Neural cell (in vitro differentiated cells): ENCODE results near the gene TMEM132C. TPM values are rescaled to one million over a fixed set of nuclear protein-coding genes. Genes with fewer than 3 reads are reported as not detected.

Source experiments
- H2AFZ ChIP-seq: fragments of 200-600, 300-800 bp; sonication (generic), shearing (Covaris generic); 2 replicates; pipeline ENCODE4 v1.6.0; 2014; ENCODE audit warnings: low read depth, mild to moderate bottlenecking, antibody characterized with exemption, low read length, moderate library complexity
- H3F3A ChIP-seq: fragments of 200-600 bp; shearing (Covaris generic); 2 replicates; pipeline ENCODE4 v1.6.1; 2016; ENCODE audit warnings: mild to moderate bottlenecking, moderate library complexity, mixed read lengths, antibody characterized with exemption, low read length; ENCODE audit not compliant: insufficient read depth, poor library complexity, severe bottlenecking
- H3K27ac ChIP-seq: fragments of 200-600, 300-800 bp; sonication (generic), shearing (Covaris generic); 2 replicates; pipeline ENCODE4 v1.5.1; 2014; ENCODE audit warnings: mild to moderate bottlenecking, low read length, moderate library complexity
- H3K27me3 ChIP-seq: fragments of 300-800, 200-600 bp; sonication (generic), shearing (Covaris generic); 2 replicates; pipeline ENCODE4 v1.6.0; 2014; ENCODE audit warnings: mild to moderate bottlenecking, low read depth, low read length, moderate library complexity; ENCODE audit not compliant: insufficient read depth
- H3K36me3 ChIP-seq: fragments of 300-800, 200-600 bp; sonication (generic), shearing (Covaris generic); 2 replicates; pipeline ENCODE4 v1.5.1; 2014; ENCODE audit warnings: mild to moderate bottlenecking, antibody characterized with exemption, low read length, moderate library complexity; ENCODE audit not compliant: insufficient read depth
- H3K4me2 ChIP-seq: fragments of 300-800, 200-600 bp; sonication (generic), shearing (Covaris generic); 2 replicates; pipeline ENCODE4 v1.6.0; 2014; ENCODE audit warnings: mild to moderate bottlenecking, low read length
- H3K4me3 ChIP-seq: fragments of 300-800, 200-600 bp; sonication (generic), shearing (Covaris generic); 2 replicates; pipeline ENCODE4 v1.5.1; 2014; ENCODE audit warnings: mild to moderate bottlenecking, low read length, moderate library complexity
- H3K79me2 ChIP-seq: fragments of 200-600 bp; shearing (Covaris generic); replicated peaks from 2 replicates; pipeline ENCODE4 v1.6.0; 2014; ENCODE audit warnings: mild to moderate bottlenecking, low read length, moderate library complexity; ENCODE audit not compliant: insufficient read depth
- H3K9ac ChIP-seq: fragments of 300-800, 200-600 bp; sonication (generic), shearing (Covaris generic); 2 replicates; pipeline ENCODE4 v1.6.1; 2016; ENCODE audit warnings: mild to moderate bottlenecking, low read length, mixed read lengths
- H3K9me2 ChIP-seq: fragments of 200-600 bp; shearing (Covaris generic); 2 replicates; pipeline ENCODE4 v1.6.1; 2016; ENCODE audit warnings: mild to moderate bottlenecking, low read length, mixed read lengths; ENCODE audit not compliant: insufficient read depth
- H3K9me3 ChIP-seq: fragments of 200-600, 300-800 bp; sonication (generic), shearing (Covaris generic); 2 replicates; pipeline ENCODE4 v1.6.1; 2016; ENCODE audit warnings: mild to moderate bottlenecking, mixed run types, low read length, moderate library complexity, mixed read lengths
- H4K20me1 ChIP-seq: fragments of 200-600 bp; shearing (Covaris generic); 2 replicates; pipeline ENCODE4 v1.6.1; 2016; ENCODE audit warnings: mild to moderate bottlenecking, mixed run types; ENCODE audit not compliant: insufficient read depth
- EP300 ChIP-seq: fragments of 450-650 bp; conservative IDR thresholded peaks from 2 replicates; pipeline ENCODE4 v1.6.1; 2014; ENCODE audit warnings: antibody characterized with exemption, mild to moderate bottlenecking, moderate library complexity; ENCODE audit not compliant: poor library complexity, severe bottlenecking
- EZH2 ChIP-seq: fragments of 200-600, 300-800 bp; shearing (Covaris generic), sonication (generic); IDR thresholded peaks from 2 replicates; pipeline ENCODE4 v1.6.1; 2014; ENCODE audit warnings: antibody characterized with exemption, low read length, borderline replicate concordance, mild to moderate bottlenecking; ENCODE audit not compliant: insufficient read depth, poor library complexity, severe bottlenecking
- MXI1 ChIP-seq: fragments of 450-650 bp; conservative IDR thresholded peaks from 2 replicates; pipeline ENCODE4 v1.6.1; 2014; ENCODE audit warnings: antibody characterized with exemption, mild to moderate bottlenecking; ENCODE audit not compliant: poor library complexity, severe bottlenecking
- POLR2AphosphoS5 ChIP-seq: IDR thresholded peaks from 2 replicates; pipeline ENCODE4 v1.6.1; 2012
- RAD21 ChIP-seq: fragments of 450-650 bp; conservative IDR thresholded peaks from 2 replicates; pipeline ENCODE4 v1.6.1; 2014; ENCODE audit warnings: antibody characterized with exemption, mild to moderate bottlenecking, moderate library complexity
- REST ChIP-seq: IDR thresholded peaks from 2 replicates; pipeline ENCODE4 v1.6.1; 2012; ENCODE audit warnings: borderline replicate concordance
- SMC3 ChIP-seq: fragments of 450-650 bp; conservative IDR thresholded peaks from 2 replicates; pipeline ENCODE4 v1.6.1; 2014; ENCODE audit warnings: antibody characterized with exemption, mild to moderate bottlenecking, moderate library complexity; ENCODE audit not compliant: poor library complexity
- TAF1 ChIP-seq: IDR thresholded peaks from 2 replicates; pipeline ENCODE4 v1.6.1; 2012; ENCODE audit warnings: low read depth
- polyA plus RNA-seq: library from polyadenylated mRNA; depleted of rRNA; stranded (reverse); fragments of >200 nt; gene quantifications from 2 replicates; pipeline ENCODE4 v1.2.3, GENCODE V29; 2014
- TF ChIP-seq, protein P1 (sequence below): fragments of 450-650 bp; IDR thresholded peaks from 2 replicates; pipeline ENCODE4 v1.5.1; 2014; ENCODE audit warnings: antibody characterized with exemption, mild to moderate bottlenecking, moderate library complexity; ENCODE audit not compliant: poor library complexity, severe bottlenecking

TMEM132C gene
- polyA plus RNA-seq, 1 donor from 2014 or later: 0.06 TPM

DNA sequence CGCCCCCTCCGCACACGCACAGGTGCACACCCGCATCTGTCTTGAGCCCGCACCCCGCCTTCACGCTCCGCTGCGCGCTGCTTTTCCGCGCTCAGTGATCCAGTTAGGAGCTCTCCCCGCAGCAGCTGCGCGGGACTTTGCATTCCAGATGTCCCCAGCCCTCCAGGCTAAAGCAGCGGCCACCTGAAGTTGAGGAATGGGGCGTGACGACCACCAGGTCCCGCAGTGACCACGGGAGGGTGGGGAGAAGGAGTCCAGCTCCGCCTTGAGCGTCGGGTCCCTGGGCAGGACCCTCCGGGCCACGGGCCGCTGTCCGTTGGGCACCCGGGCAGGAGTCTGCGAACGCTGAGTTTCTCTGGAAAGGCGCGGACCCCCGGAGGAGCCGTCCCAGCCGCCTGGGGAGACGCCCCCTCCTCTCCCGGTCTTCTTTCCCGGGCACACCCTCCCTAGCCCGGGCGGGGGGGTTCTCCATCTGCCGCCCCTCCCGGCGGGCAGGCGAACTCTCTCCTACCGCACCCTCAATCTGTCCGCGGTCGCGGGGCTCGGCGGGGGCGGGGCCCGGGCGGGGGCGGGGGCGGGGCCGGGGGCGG, 334 bp upstream of the TMEM132C start:
- Histone ChIP-seq H3K4me3 (peak overlapping the region; percentile 64), H4K20me1 (no peaks in the 10 kb centered on the region), H3K4me2 (peak overlapping the region; percentile 51), H2AFZ (no peak overlapping the region), H3K9me3 (peaks cover 17% of the 10 kb centered on the region), H3F3A (no peaks in the 10 kb centered on the region), H3K27me3 (peaks cover 75% of the 10 kb centered on the region), H3K9ac (no peak overlapping the region), H3K9me2 (no peaks in the 10 kb centered on the region), H3K79me2 (no peaks in the 10 kb centered on the region), H3K27ac (no peak overlapping the region), H3K36me3 (no peaks in the 10 kb centered on the region)
- TF ChIP-seq TAF1 (no peak), POLR2AphosphoS5 (peak; percentile 26)

DNA sequence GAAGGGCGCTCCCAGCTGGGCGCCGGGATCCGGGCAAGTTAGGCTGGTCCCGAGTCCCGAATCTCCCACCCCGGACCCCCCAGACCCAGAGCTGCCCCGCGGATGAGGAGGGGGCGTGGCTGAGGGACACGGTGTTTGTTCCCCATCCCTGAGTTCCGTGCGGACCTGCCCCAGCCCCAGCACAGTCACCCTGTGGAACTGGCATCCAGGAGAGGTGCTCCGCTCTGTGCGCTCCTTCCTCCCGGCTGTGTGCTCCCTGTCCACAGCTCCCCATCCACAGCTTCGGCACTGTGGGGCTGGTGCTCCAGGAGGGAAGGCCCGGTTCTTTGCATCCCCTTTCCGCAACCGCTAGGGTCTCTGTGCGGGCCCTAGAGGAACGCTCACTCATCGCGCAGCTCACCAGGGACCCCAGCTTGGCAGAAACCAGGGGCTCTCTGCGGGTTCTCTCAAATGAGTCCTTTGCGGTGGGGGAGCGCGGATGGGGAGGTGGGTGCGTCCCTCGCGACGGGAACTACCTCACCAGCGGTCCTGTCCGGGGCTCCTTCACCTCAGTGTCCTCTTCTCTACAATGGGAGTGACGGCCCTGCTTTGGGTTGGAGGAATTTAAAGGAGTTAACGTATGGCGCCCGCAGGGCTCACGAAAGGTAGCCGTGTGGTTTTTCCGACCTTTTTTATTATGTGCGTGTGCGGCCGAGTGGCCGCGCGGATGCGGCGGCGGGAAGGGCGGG, 845 bp downstream of the TMEM132C start:
- H2AFZ ChIP-seq: no peak overlapping the region
- no peak overlapping the region for H3K9ac ChIP-seq
- no peak overlapping the region for H3K4me2 ChIP-seq
- H3K36me3 ChIP-seq: no peaks in the 10 kb centered on the region
- no peaks in the 10 kb centered on the region for H3K9me2 ChIP-seq
- no peaks in the 10 kb centered on the region for H4K20me1 ChIP-seq
- H3K4me3 ChIP-seq: peak overlapping the region; percentile 66
- no peak overlapping the region for H3K27ac ChIP-seq
- no peaks in the 10 kb centered on the region for H3K79me2 ChIP-seq
- peaks cover 17% of the 10 kb centered on the region for H3K9me3 ChIP-seq
- H3F3A ChIP-seq: no peaks in the 10 kb centered on the region
- TF ChIP-seq EP300: no peak
- TF ChIP-seq, protein P1, sequence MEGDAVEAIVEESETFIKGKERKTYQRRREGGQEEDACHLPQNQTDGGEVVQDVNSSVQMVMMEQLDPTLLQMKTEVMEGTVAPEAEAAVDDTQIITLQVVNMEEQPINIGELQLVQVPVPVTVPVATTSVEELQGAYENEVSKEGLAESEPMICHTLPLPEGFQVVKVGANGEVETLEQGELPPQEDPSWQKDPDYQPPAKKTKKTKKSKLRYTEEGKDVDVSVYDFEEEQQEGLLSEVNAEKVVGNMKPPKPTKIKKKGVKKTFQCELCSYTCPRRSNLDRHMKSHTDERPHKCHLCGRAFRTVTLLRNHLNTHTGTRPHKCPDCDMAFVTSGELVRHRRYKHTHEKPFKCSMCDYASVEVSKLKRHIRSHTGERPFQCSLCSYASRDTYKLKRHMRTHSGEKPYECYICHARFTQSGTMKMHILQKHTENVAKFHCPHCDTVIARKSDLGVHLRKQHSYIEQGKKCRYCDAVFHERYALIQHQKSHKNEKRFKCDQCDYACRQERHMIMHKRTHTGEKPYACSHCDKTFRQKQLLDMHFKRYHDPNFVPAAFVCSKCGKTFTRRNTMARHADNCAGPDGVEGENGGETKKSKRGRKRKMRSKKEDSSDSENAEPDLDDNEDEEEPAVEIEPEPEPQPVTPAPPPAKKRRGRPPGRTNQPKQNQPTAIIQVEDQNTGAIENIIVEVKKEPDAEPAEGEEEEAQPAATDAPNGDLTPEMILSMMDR: no peak
- TF ChIP-seq MXI1: no peak
- no peak for TF ChIP-seq EZH2
- no peak for TF ChIP-seq SMC3
- TF ChIP-seq REST: no peak
- no peak for TF ChIP-seq POLR2AphosphoS5
- no peak for TF ChIP-seq RAD21
- no peak for TF ChIP-seq TAF1
- peaks cover 78% of the 10 kb centered on the region for H3K27me3 ChIP-seq
